IMR-90 (cell line): ENCODE data around the gene C10orf62. TPM values are rescaled to one million over a fixed set of nuclear protein-coding genes. Genes with fewer than 3 reads are reported as not detected.
"Not testable (repeated sequence)": the region's sequence is repeated elsewhere in the genome, so short reads cannot be mapped to it uniquely, and the experiment has no call there.

Source experiments
- ATAC-seq: fragments of 200-7000 bp; cut with Tn5 transposase; 2 replicates; pipeline ENCODE4 v1.9.1; 2020; ENCODE audit warnings: low read depth, mild to moderate bottlenecking, moderate library complexity
- BruUV-seq: library from RNA; stranded (reverse); fragments of 400-500 nt; replicated peaks from 2 replicates; lab custom pipeline; 2021; lab: Mats Ljungman, UMichigan
- CTCF ChIA-PET: fragments of 300-600 bp; formaldehyde crosslinking; extraction: SDS; loops from one replicate; lab custom pipeline; 2021; ENCODE audit warnings: antibody characterized with exemption; lab: Yijun Ruan, JAX
- POLR2A ChIA-PET: fragments of 300-600 bp; sonication (Branson Sonifier 250); formaldehyde crosslinking; loops from one replicate; lab custom pipeline; 2022; ENCODE audit warnings: antibody characterized with exemption; ENCODE audit not compliant: unreplicated experiment; lab: Charles Lee
- DNase-seq: peaks from one replicate; pipeline ENCODE4 v3.0.0; 2013
- H2AFZ ChIP-seq: replicated peaks from 2 replicates; pipeline ENCODE3; 2013; ENCODE audit warnings: low read length, mild to moderate bottlenecking; ENCODE audit not compliant: poor library complexity
- H2AK5ac ChIP-seq: 2 replicates; pipeline ENCODE4 v1.6.1; 2013; ENCODE audit warnings: low read depth, low read length, inconsistent platforms
- H2AK9ac ChIP-seq: replicated peaks from 2 replicates; pipeline ENCODE3; 2013; ENCODE audit warnings: mild to moderate bottlenecking, low read depth, low read length, moderate library complexity; ENCODE audit not compliant: poor library complexity
- H2BK120ac ChIP-seq: 2 replicates; pipeline ENCODE4 v1.6.1; 2013; ENCODE audit warnings: low read depth, low read length, inconsistent platforms
- H2BK15ac ChIP-seq: 3 replicates; pipeline ENCODE4 v1.6.1; 2013; ENCODE audit warnings: low read depth, low read length, inconsistent platforms
- H2BK20ac ChIP-seq: 2 replicates; pipeline ENCODE4 v1.6.1; 2013; ENCODE audit warnings: low read depth, mild to moderate bottlenecking, inconsistent platforms, low read length, moderate library complexity
- H2BK5ac ChIP-seq: 2 replicates; pipeline ENCODE4 v1.6.1; 2013; ENCODE audit warnings: mild to moderate bottlenecking, low read depth, low read length, inconsistent platforms; ENCODE audit not compliant: poor library complexity, severe bottlenecking
- H3K14ac ChIP-seq: replicated peaks from 2 replicates; pipeline ENCODE4 v1.6.1; 2013; ENCODE audit warnings: low read depth, low read length, inconsistent platforms
- H3K18ac ChIP-seq: 2 replicates; pipeline ENCODE4 v1.6.1; 2013; ENCODE audit warnings: low read depth, low read length, control low read depth
- H3K23ac ChIP-seq: 2 replicates; pipeline ENCODE4 v1.6.1; 2013; ENCODE audit warnings: low read depth, low read length, inconsistent platforms
- H3K27ac ChIP-seq: 2 replicates; pipeline ENCODE4 v1.5.1; 2013; ENCODE audit warnings: mild to moderate bottlenecking, control low read depth, low read length; ENCODE audit not compliant: insufficient read depth
- H3K27me3 ChIP-seq: 2 replicates; pipeline ENCODE4 v1.6.1; 2013; ENCODE audit warnings: low read length; ENCODE audit not compliant: control insufficient read depth, insufficient read depth
- H3K36me3 ChIP-seq: 2 replicates; pipeline ENCODE4 v1.6.1; 2013; ENCODE audit warnings: low read length, mixed read lengths; ENCODE audit not compliant: control insufficient read depth, insufficient read depth
- H3K4ac ChIP-seq: 2 replicates; pipeline ENCODE4 v1.6.1; 2013; ENCODE audit warnings: low read depth, low read length, inconsistent platforms
- H3K4me1 ChIP-seq: 2 replicates; pipeline ENCODE4 v1.6.1; 2013; ENCODE audit warnings: low read length, mixed read lengths; ENCODE audit not compliant: control insufficient read depth, insufficient read depth
- H3K4me2 ChIP-seq: 2 replicates; pipeline ENCODE4 v1.6.1; 2013; ENCODE audit warnings: low read depth, mild to moderate bottlenecking, control low read depth, low read length, moderate library complexity
- H3K4me3 ChIP-seq: 2 replicates; pipeline ENCODE4 v1.5.1; 2013; ENCODE audit warnings: low read depth, mild to moderate bottlenecking, control low read depth, low read length, moderate library complexity; ENCODE audit not compliant: insufficient read depth
- H3K56ac ChIP-seq: 2 replicates; pipeline ENCODE4 v1.6.1; 2013; ENCODE audit warnings: low read length, inconsistent platforms; ENCODE audit not compliant: insufficient read depth; ENCODE audit errors: extremely low read depth
- H3K79me1 ChIP-seq, 2 experiments: 2 replicates each; pipeline ENCODE4 v1.6.1; 2013; ENCODE audit warnings: low read length in 2 of 2, inconsistent platforms in 1 of 2, low read depth in 1 of 2
- H3K9ac ChIP-seq: 2 replicates; pipeline ENCODE4 v1.6.1; 2013; ENCODE audit warnings: low read depth, low read length, control low read depth
- H3K9me1 ChIP-seq: 2 replicates; pipeline ENCODE4 v1.6.1; 2013; ENCODE audit warnings: low read length, inconsistent platforms; ENCODE audit not compliant: insufficient read depth
- H3K9me3 ChIP-seq: 2 replicates; pipeline ENCODE4 v1.6.1; 2013; ENCODE audit warnings: low read length; ENCODE audit not compliant: control insufficient read depth, insufficient read depth
- H4K20me1 ChIP-seq: 2 replicates; pipeline ENCODE4 v1.6.1; 2013; ENCODE audit warnings: low read length, inconsistent platforms; ENCODE audit not compliant: insufficient read depth
- H4K5ac ChIP-seq: 2 replicates; pipeline ENCODE4 v1.6.1; 2013; ENCODE audit warnings: mild to moderate bottlenecking, low read depth, low read length, control low read depth
- H4K8ac ChIP-seq, 2 experiments: 2 replicates each; pipeline ENCODE4 v1.6.1; 2013; ENCODE audit warnings: low read depth in 2 of 2, low read length in 2 of 2, control low read depth in 1 of 2, inconsistent platforms in 1 of 2
- H4K91ac ChIP-seq: 2 replicates; pipeline ENCODE4 v1.6.1; 2013; ENCODE audit warnings: low read depth, low read length, inconsistent platforms; ENCODE audit not compliant: insufficient read depth
- WGBS, 2 experiments: methylation state at CpG; one replicate each; pipeline versions ENCODE4 v1.1.5 to v1.1.7; 2013; ENCODE audit warnings: missing lambda C conversion rate in 2 of 2; ENCODE audit not compliant: insufficient read length in 1 of 2; ENCODE audit errors: extremely low coverage in 2 of 2; 5-methylcytosine and 5-hydroxymethylcytosine counted together
- dilution Hi-C: fragments of 300-500 bp; cut with HindIII; formaldehyde crosslinking; loops from one replicate; pipeline ENCODE4 v1.14.3; 2018; ENCODE audit warnings: low sequenced_read_pairs; ENCODE audit not compliant: unreplicated experiment
- in situ Hi-C: fragments of 300-500 bp; cut with MboI; formaldehyde crosslinking; loops from 3 replicates; pipeline ENCODE4 v1.14.3; 2019; ENCODE audit warnings: low sequenced_read_pairs, inconsistent platforms, mixed read lengths
- intact Hi-C: fragments of 100-400 bp; cut with micrococcal nuclease; formaldehyde crosslinking; loops from 2 replicates; pipeline ENCODE4 v1.10.0; 2022
- polyA plus RNA-seq, 3 experiments: library from polyadenylated mRNA; depleted of rRNA; stranded (reverse); fragments of >200 nt; gene quantifications; 2 replicates each; pipeline ENCODE4 v1.2.3, GENCODE V29; 2012; ENCODE audit warnings: low replicate concordance in 1 of 3
- total RNA-seq: library from RNA; depleted of rRNA; stranded (reverse); fragments of >200 nt; gene quantifications from 2 replicates; pipeline ENCODE4 v1.2.3, GENCODE V29; 2012

C10orf62 gene
- total and polyA plus RNA-seq, 2 of the 4 experiments (the other 2 are of a cell fraction) = not detected

DNA sequence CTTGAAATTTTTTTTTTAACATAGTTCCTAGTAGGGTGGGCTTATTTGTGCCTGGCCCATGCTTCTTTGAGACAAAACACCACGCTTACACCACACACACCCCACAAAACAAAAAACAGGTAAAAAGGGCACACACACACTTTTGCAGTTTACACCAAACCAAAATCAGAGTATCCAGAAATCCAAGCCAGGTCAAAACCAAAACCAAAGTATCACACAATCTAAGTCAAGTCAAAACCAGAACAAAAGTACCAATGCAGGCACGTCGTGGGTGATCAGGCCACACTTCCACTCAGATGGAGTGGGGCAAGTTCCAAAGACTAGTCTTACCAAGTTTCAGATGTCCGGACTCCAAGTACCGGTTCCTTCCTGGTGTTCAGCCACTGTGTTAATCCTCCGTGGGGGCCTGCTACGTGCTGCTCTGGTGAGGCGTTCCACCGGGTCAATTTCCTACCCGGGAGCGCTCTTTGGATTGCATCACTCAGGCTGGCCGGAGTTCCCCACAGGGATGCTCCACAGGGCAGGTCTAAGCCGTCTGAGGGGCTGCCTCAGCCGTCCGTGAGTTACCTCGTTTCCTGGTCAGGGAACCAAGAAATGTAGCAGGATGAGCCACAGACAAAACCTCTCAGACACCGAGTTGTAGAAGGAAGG, 28.7 kb upstream of the C10orf62 start:
- H3K27me3 ChIP-seq, H3K56ac ChIP-seq, H2AK9ac ChIP-seq, H3K9me1 ChIP-seq, H4K5ac ChIP-seq, H3K4ac ChIP-seq, ATAC-seq, H2BK15ac ChIP-seq, H4K91ac ChIP-seq, H3K14ac ChIP-seq, BruUV-seq, H4K20me1 ChIP-seq, H3K27ac ChIP-seq, H3K9ac ChIP-seq, H2BK20ac ChIP-seq, H2BK120ac ChIP-seq, H3K36me3 ChIP-seq, H3K4me1 ChIP-seq, H3K9me3 ChIP-seq, H4K8ac ChIP-seq, dilution Hi-C loops, H2AFZ ChIP-seq, intact Hi-C loops, H3K18ac ChIP-seq, DNase-seq, H2AK5ac ChIP-seq, H3K4me3 ChIP-seq, in situ Hi-C loops, H2BK5ac ChIP-seq, H3K23ac ChIP-seq, POLR2A ChIA-PET, H3K4me2 ChIP-seq: not testable (repeated sequence)
- H3K79me1 ChIP-seq = peaks cover 8 to 18% of the 10 kb centered on the region in 2 experiments; a peak in 2 of 4 replicates
- CTCF ChIA-PET = interaction anchor here (0.7 kb wide), 1 partner anchor 8 kb away, joined by 3 read pairs; no protein-coding TSS in a partner anchor
- WGBS, 2 experiments = 91% methylated on average over 9 of the region's 17 CpGs; no CpG with 5 or more reads in 1 of the 2 experiments

GRCh38 chr10:97561386-97562077, 28.0 kb upstream of the C10orf62 start:
- ATAC-seq, H2BK20ac ChIP-seq, dilution Hi-C loops, H4K5ac ChIP-seq, H3K27ac ChIP-seq, H3K56ac ChIP-seq, H3K36me3 ChIP-seq, H4K20me1 ChIP-seq, DNase-seq, H3K9me3 ChIP-seq, POLR2A ChIA-PET, H3K9ac ChIP-seq, H3K23ac ChIP-seq, BruUV-seq, H3K9me1 ChIP-seq, H3K14ac ChIP-seq, H3K18ac ChIP-seq, H3K27me3 ChIP-seq, H2BK120ac ChIP-seq, H3K4me3 ChIP-seq, H3K4me2 ChIP-seq, H3K4me1 ChIP-seq, H4K8ac ChIP-seq, intact Hi-C loops, H4K91ac ChIP-seq, H2BK5ac ChIP-seq, CTCF ChIA-PET, H2AK9ac ChIP-seq, H2AFZ ChIP-seq, in situ Hi-C loops, H2BK15ac ChIP-seq, H2AK5ac ChIP-seq, H3K4ac ChIP-seq: not testable (repeated sequence)
- peaks cover 8 to 19% of the 10 kb centered on the region in 2 experiments; a peak in 2 of 4 replicates for H3K79me1 ChIP-seq
- WGBS, 2 experiments = 78% methylated on average over 2 of the region's 12 CpGs; no CpG with 5 or more reads in 1 of the 2 experiments
